HG03280 (cell line): ENCODE data around the gene C20orf141.
"Not testable (repeated sequence)": the region's sequence is repeated elsewhere in the genome, so short reads cannot be mapped to it uniquely, and the experiment has no call there.

Experiments used
- ATAC-seq: cut with Tn5 transposase; IDR thresholded peaks from one replicate; pipeline ENCODE4 v1.9.1; 2021; ENCODE audit warnings: mild to moderate bottlenecking, moderate library complexity; ENCODE audit not compliant: unreplicated experiment

The C20orf141 gene, protein sequence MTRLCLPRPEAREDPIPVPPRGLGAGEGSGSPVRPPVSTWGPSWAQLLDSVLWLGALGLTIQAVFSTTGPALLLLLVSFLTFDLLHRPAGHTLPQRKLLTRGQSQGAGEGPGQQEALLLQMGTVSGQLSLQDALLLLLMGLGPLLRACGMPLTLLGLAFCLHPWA

DNA sequence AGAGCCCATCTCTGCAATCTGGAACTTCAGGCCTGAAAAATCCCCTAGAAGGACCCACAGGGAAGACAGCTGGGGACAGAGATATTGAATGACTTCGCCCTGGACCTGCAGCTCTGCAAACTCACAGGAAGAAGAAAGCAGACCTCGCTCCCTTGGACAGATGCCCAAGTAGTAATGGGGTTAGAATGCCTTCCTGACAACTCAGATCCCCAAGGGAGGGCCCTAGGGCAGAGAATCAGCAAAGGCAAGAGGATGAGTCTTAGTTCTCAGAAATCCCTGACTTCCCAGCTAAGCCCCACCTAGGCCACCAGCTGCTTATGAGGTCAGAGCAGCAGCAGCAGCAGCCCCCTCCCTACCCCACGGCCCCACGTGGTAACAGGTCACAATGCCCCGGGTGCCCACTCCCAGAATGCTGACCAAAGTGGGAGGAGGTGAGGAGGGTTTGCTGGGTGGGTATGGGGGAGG, at the start of gene C20orf141:
Gene C20orf141, plus strand, starts transcription at position 401 of the 465 bp plus-strand sequence. CDS start 198 bp downstream, outside the sequence.
- ATAC-seq = no peak

- no peak for ATAC-seq
Observed at GRCh38 chr20:2767768-2768631, 46.8 kb upstream of the C20orf141 start.

DNA sequence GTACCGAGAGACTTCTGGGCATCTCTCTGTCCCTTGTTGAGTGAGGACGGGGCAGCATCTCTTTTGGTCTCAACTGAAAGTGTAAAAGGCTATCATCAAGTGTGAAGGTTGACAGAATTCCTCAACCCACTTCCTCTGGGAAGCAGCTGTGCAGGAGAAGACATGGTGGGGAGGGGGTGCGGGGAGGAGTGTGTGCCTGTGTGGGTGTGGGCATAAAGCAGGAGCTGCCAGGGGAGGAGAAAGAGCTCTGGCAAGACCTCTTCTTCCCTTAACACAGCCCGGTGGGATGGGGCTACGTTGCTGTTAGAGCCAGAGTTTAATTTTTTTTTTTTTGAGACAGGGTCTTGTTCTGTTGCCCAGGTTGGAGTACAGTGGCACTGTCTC, 46.2 kb upstream of the C20orf141 start:
- no peak for ATAC-seq

DNA sequence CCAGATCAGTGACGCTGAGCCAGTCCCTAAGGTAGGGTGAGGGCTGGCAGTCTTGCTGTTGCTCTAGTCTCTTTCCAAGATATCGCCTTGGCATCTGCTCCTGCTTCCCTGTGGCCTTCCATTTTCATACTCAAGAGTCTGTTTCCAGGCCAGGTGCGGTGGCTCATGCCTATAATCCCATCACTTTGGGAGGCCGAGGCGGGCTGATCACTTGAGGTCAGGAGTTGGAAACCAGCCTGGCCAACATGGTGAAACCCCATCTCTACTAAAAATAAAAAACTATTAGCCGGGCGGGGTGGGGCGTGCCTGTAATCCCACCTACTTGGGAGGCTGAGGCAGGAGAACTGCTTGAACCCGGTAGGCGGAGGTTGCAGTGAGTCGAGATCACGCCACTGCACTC, 44.7 kb upstream of the C20orf141 start:
- not testable (repeated sequence) for ATAC-seq

- ATAC-seq = no peak
Observed at GRCh38 chr20:2771631-2772080, 43.1 kb upstream of the C20orf141 start.

- ATAC-seq = no peak
Observed at GRCh38 chr20:2773812-2774211, 41.0 kb upstream of the C20orf141 start.

GRCh38 chr20:2775139-2775538, 39.6 kb upstream of the C20orf141 start:
- ATAC-seq = no peak

DNA sequence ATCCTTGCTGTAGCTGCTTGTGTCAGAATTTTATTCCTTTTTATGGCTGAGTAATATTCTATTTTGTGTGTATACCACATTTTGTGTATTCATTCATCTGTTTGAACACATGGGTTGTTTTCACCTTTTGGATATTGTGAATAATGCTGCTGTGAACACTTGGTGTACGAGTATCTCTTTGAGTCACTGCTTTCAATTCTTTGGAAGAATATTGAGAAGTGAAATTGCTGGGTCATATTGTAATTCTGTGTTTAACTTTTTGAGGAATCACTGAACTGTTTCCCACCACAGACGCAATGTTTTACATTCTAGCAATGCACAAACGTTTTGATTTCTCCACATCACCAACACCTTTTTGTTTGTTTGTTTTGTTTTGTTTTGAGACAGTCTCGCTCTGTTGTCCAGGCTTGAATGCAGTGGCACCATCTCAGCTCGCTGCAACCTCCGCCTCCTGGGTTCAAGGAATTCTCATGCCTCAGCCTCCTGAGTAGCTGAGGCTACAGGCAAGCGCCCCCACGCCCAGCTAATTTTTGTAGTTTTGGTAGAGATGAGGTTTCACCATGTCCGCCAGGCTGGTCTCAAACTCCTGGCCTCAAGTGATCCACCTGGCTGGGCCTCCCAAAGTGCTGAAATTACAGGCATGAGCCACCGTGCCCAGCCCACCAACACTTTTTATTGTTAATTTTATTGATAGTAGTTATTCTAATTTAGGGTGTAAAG, 36.0 kb upstream of the C20orf141 start:
- ATAC-seq = no peak

DNA sequence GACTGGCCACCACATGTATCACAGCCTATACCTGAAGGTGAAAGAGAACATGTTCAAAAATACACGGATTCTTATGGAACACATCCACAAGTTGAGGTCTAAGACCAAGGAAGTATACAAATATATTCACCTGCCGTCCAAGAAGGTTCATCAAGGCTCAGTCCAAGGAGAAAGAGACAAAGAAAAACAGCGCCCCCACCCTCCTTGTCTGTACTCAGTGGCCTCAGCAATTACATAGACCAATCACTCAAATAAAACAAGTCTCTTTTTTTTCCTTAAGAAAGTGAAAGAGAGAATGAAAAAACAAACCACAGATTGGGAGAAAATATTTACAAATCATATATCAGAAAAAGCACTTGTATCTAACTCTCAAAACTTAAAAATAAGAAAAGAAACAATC, 33.8 kb upstream of the C20orf141 start:
- ATAC-seq = no peak

DNA sequence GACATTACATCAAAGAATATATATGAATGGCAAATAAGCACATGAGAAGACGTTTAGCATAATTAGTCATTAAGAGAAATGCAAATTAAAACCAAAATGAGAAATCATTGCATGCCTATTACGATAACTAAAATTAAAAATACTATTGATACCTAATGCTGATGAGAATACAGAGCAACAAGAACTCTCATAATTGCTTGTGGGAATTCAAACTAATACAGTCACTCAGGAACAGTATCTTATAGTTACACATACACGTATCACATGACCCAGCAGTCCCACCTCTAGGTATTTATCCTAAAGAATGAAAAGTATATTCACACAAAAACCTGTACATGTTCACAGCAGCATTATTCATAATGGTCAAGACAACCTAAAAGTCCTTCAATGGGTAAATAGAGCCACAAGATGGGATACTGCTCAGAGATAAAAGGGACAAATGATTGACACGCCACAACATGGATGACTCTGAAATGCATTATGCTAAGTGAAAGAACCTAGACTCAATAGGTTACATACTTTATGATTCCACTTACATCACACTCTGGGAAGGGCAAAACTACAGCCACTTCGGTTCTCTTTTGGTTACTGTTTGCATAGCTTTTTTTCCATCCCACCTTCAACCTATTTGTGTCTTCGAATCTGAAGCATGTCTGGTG, 30.8 kb upstream of the C20orf141 start:
- no peak for ATAC-seq

DNA sequence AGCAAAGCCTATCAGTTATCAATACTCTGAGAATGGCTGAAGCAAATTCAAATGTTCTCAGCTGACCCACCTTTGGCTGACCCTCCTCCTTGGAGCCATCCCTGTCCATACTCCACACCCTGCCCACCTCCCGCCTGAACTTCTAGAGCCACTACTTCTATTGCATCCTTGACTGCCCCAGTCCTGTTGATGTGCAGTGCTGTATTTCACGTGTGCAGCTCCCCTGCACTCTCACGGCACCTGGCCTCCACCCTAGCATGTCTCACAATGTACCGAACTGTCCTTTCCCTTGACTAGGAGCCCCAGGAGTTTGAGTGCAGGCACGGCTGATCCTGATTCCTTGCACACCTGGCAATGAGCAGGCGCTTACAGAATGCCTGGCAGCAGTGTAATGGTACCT, 21.3 kb upstream of the C20orf141 start:
- ATAC-seq = no peak

DNA sequence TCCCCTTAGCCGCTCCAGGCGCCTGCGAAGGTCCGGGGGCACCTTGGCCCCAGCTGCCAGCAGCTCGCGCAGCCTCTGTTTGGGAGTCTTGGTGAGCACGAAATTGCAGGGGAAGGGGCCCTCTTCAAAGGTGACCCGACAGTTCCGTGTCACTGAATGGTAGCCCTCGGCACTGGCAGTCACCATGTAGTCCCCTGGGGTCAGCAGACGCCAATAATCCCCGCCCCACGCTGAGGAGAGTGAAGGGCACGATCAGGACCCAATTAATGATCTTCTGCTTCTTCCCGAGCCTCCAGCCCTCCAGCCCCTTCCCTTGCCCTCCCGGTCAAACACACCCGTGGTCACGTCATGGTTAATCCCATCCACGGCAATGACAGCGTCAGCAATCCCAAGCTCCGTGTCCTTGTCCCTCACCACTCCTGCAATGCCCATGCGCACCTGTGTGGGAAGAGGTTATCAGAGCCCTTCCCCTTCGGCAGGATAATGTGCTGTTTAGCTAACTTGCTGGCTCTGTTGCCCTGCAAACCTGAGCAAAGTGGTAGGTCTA, 20.5 kb upstream of the C20orf141 start:
- no peak for ATAC-seq

GRCh38 chr20:2794866-2795447, 19.8 kb upstream of the C20orf141 start:
- ATAC-seq = no peak

DNA sequence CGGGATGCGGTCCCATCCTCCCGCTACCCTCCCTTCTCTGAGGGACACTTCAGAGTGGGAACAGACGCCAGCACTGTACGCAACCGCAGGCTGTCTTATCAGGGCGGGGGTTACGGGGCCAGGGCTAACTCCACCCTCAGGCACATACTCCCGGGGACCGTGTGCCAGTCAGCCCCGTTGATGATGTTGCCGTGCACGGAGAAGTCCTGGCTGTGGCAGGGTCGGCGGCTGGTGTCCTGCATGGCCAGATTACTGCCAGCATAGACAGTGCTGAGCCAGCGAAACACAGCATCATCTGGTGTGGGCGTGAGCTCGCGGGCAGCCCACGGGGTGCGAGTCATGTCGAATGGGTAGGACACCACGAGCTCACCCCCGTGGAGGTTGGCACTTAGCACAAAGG, 19.3 kb upstream of the C20orf141 start:
- no peak for ATAC-seq

DNA sequence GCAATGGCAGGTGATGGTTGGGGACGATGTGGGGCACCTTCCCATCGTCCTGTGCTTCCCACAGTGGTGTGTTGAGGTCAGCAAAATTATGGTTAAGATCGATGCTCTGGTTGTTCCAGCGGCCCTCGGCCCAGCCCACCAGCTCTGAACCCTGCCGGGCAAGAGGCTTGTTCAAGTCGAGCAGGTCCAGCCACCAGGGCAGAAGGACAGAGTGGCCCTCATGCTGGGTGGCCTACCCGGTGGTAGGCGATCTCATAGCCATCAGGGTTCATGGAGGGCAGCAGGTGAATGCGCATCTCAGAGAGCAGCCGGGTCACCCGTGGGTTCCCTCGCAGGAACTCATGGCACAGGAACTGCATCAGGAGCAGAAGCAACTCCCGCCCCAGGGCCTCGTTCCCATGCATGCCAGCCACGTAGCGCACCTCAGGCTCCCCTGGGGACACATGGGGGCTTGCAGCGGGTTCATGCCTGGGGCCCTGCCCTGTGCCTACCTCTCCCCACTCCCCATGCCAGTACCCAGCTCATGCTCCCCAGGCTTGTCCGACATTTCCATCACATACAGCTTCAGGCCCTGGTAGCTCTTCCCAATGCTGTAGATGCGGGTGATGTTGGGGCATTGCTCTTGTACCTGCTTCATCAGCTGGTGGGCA, 18.7 kb upstream of the C20orf141 start:
- no peak for ATAC-seq

DNA sequence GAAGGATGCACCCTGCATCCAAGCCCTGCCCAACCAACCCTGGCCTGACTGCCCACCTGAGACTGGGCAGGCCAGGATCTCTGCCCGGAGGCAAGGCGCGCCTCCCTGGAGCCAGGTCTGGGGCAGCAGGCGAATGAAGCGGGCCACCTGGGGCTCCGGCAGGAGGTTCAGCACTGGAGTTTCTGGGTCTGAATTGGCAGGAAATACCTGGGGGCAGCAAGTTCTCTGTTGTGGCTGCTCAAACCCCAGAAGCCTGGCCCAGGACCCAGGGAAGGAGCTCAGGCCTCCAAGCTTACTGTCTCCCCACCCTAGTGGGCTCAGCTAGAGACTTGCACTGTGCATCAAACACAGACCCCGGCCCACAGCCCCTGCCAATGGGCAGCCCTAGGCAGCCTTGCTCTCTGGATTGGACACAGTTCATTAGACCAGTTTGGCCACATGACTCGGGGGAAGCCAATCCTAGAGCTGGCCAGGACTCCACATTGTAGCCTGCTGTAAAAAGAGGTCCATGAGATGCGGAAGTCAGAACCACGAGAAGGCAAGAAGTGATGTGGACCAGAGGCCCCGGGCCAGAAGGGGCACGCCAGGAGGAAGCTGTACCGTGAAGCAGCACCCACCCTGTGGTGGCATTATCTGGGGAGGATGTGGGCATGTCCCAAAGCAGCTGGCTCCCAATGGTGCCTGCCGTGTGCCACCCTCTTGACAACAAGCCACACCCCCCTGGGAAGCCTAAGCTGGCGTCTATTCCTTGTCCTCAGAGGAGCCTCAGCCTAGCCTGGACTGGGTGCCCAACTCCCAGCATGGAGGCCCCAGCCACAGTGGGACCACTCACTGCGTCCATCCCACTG, 17.4 kb upstream of the C20orf141 start:
- no peak for ATAC-seq

GRCh38 chr20:2798095-2798805, 16.5 kb upstream of the C20orf141 start:
- ATAC-seq = no peak

DNA sequence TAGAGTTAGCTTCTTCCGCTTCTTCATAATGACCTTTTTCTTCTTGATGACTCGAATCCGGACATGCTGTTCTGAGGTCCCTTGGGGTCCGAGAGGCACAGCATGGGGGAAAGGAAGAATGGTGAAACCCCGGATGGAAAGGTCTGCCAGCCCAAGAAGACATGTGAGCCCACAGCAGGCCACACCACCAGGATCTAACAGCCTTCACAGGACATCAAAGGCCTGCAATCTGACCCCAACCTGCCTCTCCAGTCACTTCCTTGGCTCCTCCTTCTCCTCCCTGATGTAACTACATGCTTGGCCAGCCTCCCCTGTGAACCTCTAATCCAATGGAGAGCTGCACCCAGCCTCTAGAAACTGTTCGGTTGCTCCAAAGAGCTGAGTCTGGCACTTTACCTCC, 16.0 kb upstream of the C20orf141 start:
- ATAC-seq = no peak
